B cell (primary cell): ENCODE measurements around the gene PCDHGA10. TPM values are rescaled to one million over a fixed set of nuclear protein-coding genes. Genes with fewer than 3 reads are reported as not detected.

ENCODE experiments used
- ATAC-seq: fragments of 200-7000 bp; cut with Tn5 transposase; one replicate; pipeline ENCODE4 v1.10.0; 2021; ENCODE audit warnings: low read depth, mild to moderate bottlenecking, moderate number of reproducible peaks, moderate library complexity
- CTCF ChIA-PET: fragments of 350-600 bp; sonication (Branson Sonifier 250); formaldehyde crosslinking; loops from one replicate; lab custom pipeline; 2021; ENCODE audit warnings: antibody characterized with exemption, inconsistent platforms; lab: Charles Lee
- POLR2A ChIA-PET: fragments of 350-600 bp; sonication (Branson Sonifier 250); formaldehyde crosslinking; loops from one replicate; lab custom pipeline; 2021; ENCODE audit warnings: antibody characterized with exemption; lab: Charles Lee
- DNase-seq: peaks from one replicate; pipeline ENCODE4 v3.0.0; 2013
- H2AFZ ChIP-seq: 2 replicates; pipeline ENCODE4 v1.6.1; 2012; ENCODE audit warnings: mild to moderate bottlenecking, low read depth, low read length; ENCODE audit not compliant: insufficient read depth, poor library complexity, severe bottlenecking
- H3K27ac ChIP-seq, 2 donors: 1 replicate in 1 of 2; 2 replicates in 1 of 2; pipeline ENCODE4 v1.5.1; 2012 to 2013; ENCODE audit warnings: low read length in 2 of 2, mild to moderate bottlenecking in 2 of 2, moderate library complexity in 1 of 2
- H3K27me3 ChIP-seq, 4 experiments: fragments of 200-600 bp in 1 of 4; sonication (generic) in 1 of 4; replicated peaks in 1 of 4; 1 replicate in 2 of 4; 2 replicates in 2 of 4; pipeline versions ENCODE4 v1.6.1 to v1.7.0; 2013 to 2016; ENCODE audit warnings: low read length in 3 of 4, mild to moderate bottlenecking in 2 of 4, mixed read lengths in 1 of 4, moderate library complexity in 1 of 4; ENCODE audit not compliant: insufficient read depth in 4 of 4, control insufficient read depth in 3 of 4; ENCODE audit errors: control extremely low read depth in 1 of 4
- H3K36me3 ChIP-seq, 2 experiments: replicated peaks in 1 of 2; 1 replicate in 1 of 2; 2 replicates in 1 of 2; pipeline versions ENCODE4 v1.6.1 to v1.7.1; 2013; ENCODE audit warnings: low read length in 1 of 2; ENCODE audit not compliant: insufficient read depth in 2 of 2, control insufficient read depth in 1 of 2; ENCODE audit errors: control extremely low read depth in 1 of 2, extremely low read depth in 1 of 2
- H3K4me1 ChIP-seq, 2 donors: fragments of 200-600 bp in 1 of 2; sonication (generic) in 1 of 2; 1 replicate in 1 of 2; 2 replicates in 1 of 2; pipeline versions ENCODE4 v1.5.1 to v1.6.1; 2013 to 2017; ENCODE audit warnings: low read length in 2 of 2; ENCODE audit not compliant: control insufficient read depth in 2 of 2, insufficient read depth in 2 of 2
- H3K4me2 ChIP-seq: replicated peaks from 2 replicates; pipeline ENCODE3; 2012; ENCODE audit warnings: mild to moderate bottlenecking, low read depth, low read length; ENCODE audit not compliant: poor library complexity, severe bottlenecking
- H3K4me3 ChIP-seq, 5 experiments: fragments of 200-600 bp in 1 of 5; sonication (generic) in 1 of 5; 1 replicate in 3 of 5; 2 replicates in 2 of 5; pipeline versions ENCODE4 v1.5.1 to v1.7.0; 2011 to 2016; ENCODE audit warnings: low read length in 4 of 5, mild to moderate bottlenecking in 4 of 5, low read depth in 2 of 5, control low read depth in 1 of 5, moderate library complexity in 1 of 5; ENCODE audit not compliant: insufficient read depth in 1 of 5; ENCODE audit errors: control extremely low read depth in 1 of 5, extremely low read depth in 1 of 5
- H3K79me2 ChIP-seq: fragments of 200-600 bp; sonication (generic); one replicate; pipeline ENCODE4 v1.6.0; 2016; ENCODE audit warnings: low read length; ENCODE audit not compliant: control insufficient read depth, insufficient read depth
- H3K9ac ChIP-seq: fragments of 200-600 bp; sonication (generic); 2 replicates; pipeline ENCODE4 v1.6.1; 2017; ENCODE audit warnings: mild to moderate bottlenecking, low read length, moderate library complexity
- H3K9me3 ChIP-seq, 3 donors: one replicate each; pipeline versions ENCODE4 v1.6.1 to v1.7.1; 2013; ENCODE audit warnings: low read length in 2 of 3; ENCODE audit not compliant: control insufficient read depth in 2 of 3, insufficient read depth in 1 of 3; ENCODE audit errors: control extremely low read depth in 1 of 3
- H4K20me1 ChIP-seq: 2 replicates; pipeline ENCODE4 v1.6.0; 2012; ENCODE audit warnings: mild to moderate bottlenecking, low read length; ENCODE audit not compliant: insufficient read depth, control insufficient read depth, poor library complexity, severe bottlenecking
- H3K27ac Mint-ChIP-seq: one replicate; pipeline ENCODE4 v1.8.0; 2021; ENCODE audit warnings: mixed read lengths
- H3K27me3 Mint-ChIP-seq: one replicate; pipeline ENCODE4 v1.8.0; 2021; ENCODE audit warnings: mixed read lengths
- H3K4me1 Mint-ChIP-seq: one replicate; pipeline ENCODE4 v1.8.0; 2021; ENCODE audit warnings: mixed read lengths
- H3K4me3 Mint-ChIP-seq: one replicate; pipeline ENCODE4 v1.8.0; 2021; ENCODE audit warnings: mixed read lengths
- H3K9me3 Mint-ChIP-seq: one replicate; pipeline ENCODE4 v1.8.0; 2022; ENCODE audit warnings: mixed read lengths; ENCODE audit not compliant: insufficient read depth
- CTCF ChIP-seq: fragments of 200-600 bp; IDR thresholded peaks from one replicate; pipeline ENCODE4 v1.8.0; 2022; ENCODE audit warnings: antibody characterized with exemption, mild to moderate bottlenecking
- EZH2 ChIP-seq: IDR thresholded peaks from 2 replicates; pipeline ENCODE4 v1.6.1; 2012; ENCODE audit warnings: borderline replicate concordance, low read depth, mild to moderate bottlenecking, moderate library complexity, low read length; ENCODE audit not compliant: insufficient read depth, poor library complexity, severe bottlenecking
- WGBS: methylation state at CpG from one replicate; pipeline ENCODE4 v1.1.5; 2013; ENCODE audit warnings: missing lambda C conversion rate; ENCODE audit not compliant: insufficient coverage; 5-methylcytosine and 5-hydroxymethylcytosine counted together
- intact Hi-C: fragments of 100-400 bp; cut with micrococcal nuclease; formaldehyde crosslinking; loops from one replicate; pipeline ENCODE4 v1.10.0; 2022
- polyA plus RNA-seq: library from polyadenylated mRNA; depleted of rRNA; stranded (reverse); fragments of >200 nt; gene quantifications from 2 replicates; pipeline ENCODE4 v1.2.3, GENCODE V29; 2012
- total RNA-seq, 2 donors: library from RNA; stranded (reverse); fragments of 120-200 nt in 1 of 2; gene quantifications; 1 replicate in 1 of 2; 2 replicates in 1 of 2; pipeline versions ENCODE4 v1.2.3 to v1.2.4, GENCODE V29; 2013 to 2022

Gene PCDHGA10
- total and polyA plus RNA-seq, 2 donors (not counting 1 experiment from before 2014, with no cell fraction given) = 0.10 to 1.9 TPM

DNA sequence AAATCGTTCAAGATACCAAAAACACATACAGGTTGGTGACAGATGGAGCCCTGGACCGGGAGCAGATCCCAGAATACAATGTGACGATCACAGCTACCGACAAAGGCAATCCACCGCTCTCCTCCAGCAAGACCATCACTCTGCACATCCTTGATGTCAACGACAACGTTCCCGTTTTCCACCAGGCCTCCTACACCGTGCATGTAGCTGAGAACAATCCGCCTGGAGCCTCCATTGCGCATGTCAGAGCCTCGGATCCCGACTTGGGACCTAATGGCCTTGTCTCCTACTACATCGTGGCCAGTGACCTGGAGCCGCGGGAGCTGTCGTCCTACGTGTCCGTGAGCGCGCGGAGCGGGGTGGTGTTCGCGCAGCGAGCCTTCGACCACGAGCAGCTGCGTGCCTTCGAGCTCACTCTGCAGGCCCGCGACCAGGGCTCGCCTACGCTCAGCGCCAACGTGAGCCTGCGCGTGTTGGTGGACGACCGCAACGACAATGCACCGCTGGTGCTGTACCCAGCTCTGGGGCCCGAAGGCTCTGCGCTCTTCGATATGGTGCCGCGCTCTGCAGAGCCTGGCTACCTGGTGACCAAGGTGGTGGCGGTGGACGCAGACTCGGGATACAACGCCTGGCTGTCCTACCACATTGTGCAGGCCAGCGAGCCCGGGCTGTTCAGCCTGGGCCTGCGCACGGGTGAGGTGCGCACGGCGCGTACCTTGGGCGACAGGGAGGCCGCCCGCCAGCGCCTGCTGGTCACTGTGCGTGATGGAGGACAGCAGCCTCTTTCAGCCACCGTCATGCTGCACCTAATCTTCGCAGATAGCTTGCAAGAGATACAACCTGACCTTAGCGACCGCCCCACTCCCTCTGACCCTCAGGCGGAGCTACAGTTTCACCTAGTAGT, 41.0 kb upstream of the PCDHGA10 start:
- ATAC-seq (no peak), DNase-seq (no peak)
- H3K9me3 Mint-ChIP-seq = peaks cover 12% of the 10 kb centered on the region
- H3K4me3 Mint-ChIP-seq = no peak overlapping the region
- H3K27me3 Mint-ChIP-seq = peaks cover 55% of the 10 kb centered on the region
- WGBS = 54% methylated on average over 68 of the region's 69 CpGs
- H3K9me3 ChIP-seq = peaks cover 1 to 64% (median 47%) of the 10 kb centered on the region in 3 donors
- intact Hi-C loops = no loop called here
- no peak overlapping the region for H3K9ac ChIP-seq
- no peak overlapping the region for H3K27ac ChIP-seq
- no peaks in the 10 kb centered on the region for H4K20me1 ChIP-seq
- H3K4me1 Mint-ChIP-seq = peaks cover 8% of the 10 kb centered on the region
- H3K4me1 ChIP-seq = peaks cover 0 to 5% of the 10 kb centered on the region in 2 donors
- no peaks in the 10 kb centered on the region for H3K79me2 ChIP-seq
- no peak for TF ChIP-seq EZH2
- no peak for TF ChIP-seq CTCF
- H2AFZ ChIP-seq = no peak overlapping the region
- ChIA-PET POLR2A (no interaction called here), CTCF (interaction anchor here (0.7 to 3.0 kb wide), 4 partner anchors 108 to 186 kb away, joined by 3 to 17 read pairs (median 3); no protein-coding TSS in a partner anchor)
- H3K27ac Mint-ChIP-seq = no peak overlapping the region
- no peak overlapping the region for H3K4me3 ChIP-seq
- H3K4me2 ChIP-seq = no peak overlapping the region
- no peaks in the 10 kb centered on the region for H3K36me3 ChIP-seq
- H3K27me3 ChIP-seq = peaks cover 0 to 57% (median 34%) of the 10 kb centered on the region in 4 experiments
